HCT116 (cell line): ENCODE measurements around the gene GARIN5B. TPM values are rescaled to one million over a fixed set of nuclear protein-coding genes. Genes with fewer than 3 reads are reported as not detected.
A peak's percentile ranks its signal among the peaks of the same experiment; 100 is the strongest.

ENCODE experiments used
- ATAC-seq: fragments of 200-7000 bp; cut with Tn5 transposase; 2 replicates; pipeline ENCODE4 v1.9.1; 2020; ENCODE audit warnings: mild to moderate bottlenecking, moderate library complexity
- BruUV-seq: library from RNA; stranded (reverse); fragments of 400-500 nt; replicated peaks from 2 replicates; lab custom pipeline; 2021; lab: Mats Ljungman, UMichigan
- CTCF ChIA-PET: fragments of 300-600 bp; sonication (Branson Sonifier 250); formaldehyde crosslinking; loops from one replicate; lab custom pipeline; 2021; ENCODE audit warnings: antibody characterized with exemption; lab: Charles Lee
- POLR2A ChIA-PET: fragments of 300-600, 350-600 bp; sonication (Branson Sonifier 250); formaldehyde crosslinking; loops from one replicate; lab custom pipeline; 2021; ENCODE audit warnings: antibody characterized with exemption; lab: Charles Lee
- RAD21 ChIA-PET, 2 experiments: fragments of 300-600 bp; sonication (Branson Sonifier 250); formaldehyde crosslinking; loops; one replicate each; lab custom pipeline; 2023; ENCODE audit warnings: low total read pairs in 2 of 2; ENCODE audit not compliant: uncharacterized antibody in 2 of 2, unreplicated experiment in 2 of 2, low non-redundant PET in 1 of 2; lab: Charles Lee
- DNase-seq: peaks from one replicate; pipeline ENCODE4 v3.0.0-alpha.2; 2010; ENCODE audit warnings: low read depth, low spot score
- H2AFZ ChIP-seq: fragments of 200-600 bp; shearing (Covaris generic), sonication (generic); 2 replicates; pipeline ENCODE4 v1.6.1; 2017; ENCODE audit warnings: low read depth, mixed run types, mixed read lengths, antibody characterized with exemption, low read length; ENCODE audit not compliant: poor library complexity, severe bottlenecking
- H3K27ac ChIP-seq: 2 replicates; pipeline ENCODE4 v1.5.1; 2012; ENCODE audit warnings: low read depth, low read length
- H3K27me3 ChIP-seq: fragments of 200-600 bp; sonication (generic); 2 replicates; pipeline ENCODE4 v1.6.1; 2016; ENCODE audit warnings: mixed run types, low read length, mixed read lengths; ENCODE audit not compliant: insufficient read depth
- H3K36me3 ChIP-seq, 2 experiments: fragments of 200-500 bp in 1 of 2; fragments of 200-600 bp in 1 of 2; sonication (Bioruptor generic) in 1 of 2; sonication (generic) in 1 of 2; 2 replicates each; pipeline versions ENCODE4 v1.5.1 to v1.6.1; 2014 to 2016; ENCODE audit warnings: low read length in 2 of 2, inconsistent platforms in 1 of 2, mixed read lengths in 1 of 2, mixed run types in 1 of 2; ENCODE audit not compliant: insufficient read depth in 2 of 2, control insufficient read depth in 1 of 2
- H3K4me1 ChIP-seq, 2 experiments: fragments of 200-600 bp in 1 of 2; sonication (generic) in 1 of 2; 2 replicates each; pipeline versions ENCODE4 v1.5.1 to v1.6.1; 2012 to 2017; ENCODE audit warnings: low read length in 2 of 2, inconsistent platforms in 1 of 2, mild to moderate bottlenecking in 1 of 2, mixed read lengths in 1 of 2, mixed run types in 1 of 2, moderate library complexity in 1 of 2; ENCODE audit not compliant: insufficient read depth in 2 of 2, control insufficient read depth in 1 of 2
- H3K4me2 ChIP-seq: fragments of 200-600 bp; sonication (generic); 2 replicates; pipeline ENCODE4 v1.6.1; 2017; ENCODE audit warnings: mixed run types, low read length, mixed read lengths
- H3K4me3 ChIP-seq, 2 experiments: fragments of 200-600 bp in 1 of 2; sonication (generic) in 1 of 2; replicated peaks in 1 of 2; 2 replicates each; pipeline ENCODE4 v1.5.1; 2011 to 2016; ENCODE audit warnings: low read length in 2 of 2, control low read depth in 1 of 2, low read depth in 1 of 2, mild to moderate bottlenecking in 1 of 2, mixed read lengths in 1 of 2, mixed run types in 1 of 2
- H3K79me2 ChIP-seq: fragments of 200-600 bp; sonication (generic); 2 replicates; pipeline ENCODE4 v1.6.1; 2017; ENCODE audit warnings: mild to moderate bottlenecking, mixed run types, low read length, moderate library complexity, mixed read lengths; ENCODE audit not compliant: insufficient read depth
- H3K9ac ChIP-seq: fragments of 200-600 bp; sonication (generic); 2 replicates; pipeline ENCODE4 v1.6.1; 2016; ENCODE audit warnings: low read length, mixed read lengths
- H3K9me2 ChIP-seq: fragments of 200-600 bp; sonication (generic), shearing (Covaris generic); 2 replicates; pipeline ENCODE4 v1.6.1; 2017; ENCODE audit warnings: mixed run types, mild to moderate bottlenecking, moderate library complexity; ENCODE audit not compliant: insufficient read depth
- H3K9me3 ChIP-seq, 2 experiments: fragments of 200-500 bp in 1 of 2; fragments of 200-600 bp in 1 of 2; sonication (Bioruptor generic) in 1 of 2; sonication (generic) in 1 of 2; 2 replicates each; pipeline ENCODE4 v1.6.1; 2014 to 2017; ENCODE audit warnings: low read length in 2 of 2, mixed read lengths in 2 of 2, inconsistent platforms in 1 of 2, low read depth in 1 of 2, mild to moderate bottlenecking in 1 of 2, mixed run types in 1 of 2, moderate library complexity in 1 of 2; ENCODE audit not compliant: control insufficient read depth in 1 of 2, insufficient read depth in 1 of 2
- H4K20me1 ChIP-seq: fragments of 200-600 bp; sonication (generic), shearing (Covaris generic); 2 replicates; pipeline ENCODE4 v1.6.1; 2017; ENCODE audit warnings: mixed run types, mild to moderate bottlenecking, moderate library complexity; ENCODE audit not compliant: insufficient read depth
- CEBPB ChIP-seq: IDR thresholded peaks from 2 replicates; pipeline ENCODE4 v1.6.1; 2012; ENCODE audit warnings: low read depth
- EGR1 ChIP-seq: IDR thresholded peaks from 2 replicates; pipeline ENCODE4 v1.6.1; 2012; ENCODE audit warnings: low read depth
- ELF1 ChIP-seq: IDR thresholded peaks from 2 replicates; pipeline ENCODE4 v1.6.1; 2012; ENCODE audit warnings: low read depth, borderline replicate concordance
- EZH2 ChIP-seq: fragments of 200-600 bp; sonication (generic); IDR thresholded peaks from 2 replicates; pipeline ENCODE4 v1.6.1; 2017; ENCODE audit warnings: antibody characterized with exemption, mixed run types
- JUND ChIP-seq: IDR thresholded peaks from 2 replicates; pipeline ENCODE4 v1.6.1; 2012
- POLR2A ChIP-seq: IDR thresholded peaks from 2 replicates; pipeline ENCODE4 v1.7.0; 2011; ENCODE audit warnings: borderline replicate concordance; ENCODE audit not compliant: insufficient read depth, insufficient read length; ENCODE audit errors: extremely low read depth
- SRF ChIP-seq: IDR thresholded peaks from 2 replicates; pipeline ENCODE4 v1.6.1; 2012; ENCODE audit warnings: low read depth
- TCF7L2 ChIP-seq: IDR thresholded peaks from 2 replicates; pipeline ENCODE4 v1.7.0; 2011; ENCODE audit warnings: borderline replicate concordance, inconsistent platforms; ENCODE audit not compliant: insufficient read depth, insufficient read length; ENCODE audit errors: extremely low read depth
- YY1 ChIP-seq: IDR thresholded peaks from 2 replicates; pipeline ENCODE4 v1.6.1; 2011; ENCODE audit warnings: low read length, low read depth, moderate library complexity, mild to moderate bottlenecking; ENCODE audit not compliant: insufficient replicate concordance; ENCODE audit errors: extremely low read depth
- intact Hi-C: fragments of 100-400 bp; cut with micrococcal nuclease; formaldehyde crosslinking; loops from 2 replicates; pipeline ENCODE4 v1.10.0; 2022
- total RNA-seq: library from RNA; stranded (reverse); gene quantifications from one replicate; pipeline ENCODE4 v1.2.1, GENCODE V29; 2021; ENCODE audit not compliant: unreplicated experiment
- TF ChIP-seq, protein P1 (sequence below): IDR thresholded peaks from 2 replicates; pipeline ENCODE4 v1.6.1; 2012
- TF ChIP-seq, protein P2 (sequence below): IDR thresholded peaks from 2 replicates; pipeline ENCODE4 v1.6.1; 2011; ENCODE audit warnings: mild to moderate bottlenecking, low read length, moderate library complexity; ENCODE audit not compliant: insufficient replicate concordance; ENCODE audit errors: extremely low read depth

GARIN5B gene
- total RNA-seq, 1 experiment from 2014 or later, result not detected

- Histone ChIP-seq H3K4me1 (peaks cover 22 to 48% of the 10 kb centered on the region in 2 experiments; a peak in 3 of 4 replicates), H3K4me2 (peak within 1 kb of the TSS; percentile 22)
Measured at GRCh38 chr19:55376241-55376933, 13.3 kb upstream of the GARIN5B start, which contains the start of gene TMEM190. TMEM190 (plus strand) TSS chr19:55376826; CDS start chr19:55376854, 28 bp downstream.

More at GRCh38 chr19:55376241-55376933, 13.3 kb upstream of the GARIN5B start, which contains the start of gene TMEM190:
- no peaks in the 10 kb centered on the region for H3K9me3 ChIP-seq
- no peaks in the 10 kb centered on the region for H3K9me2 ChIP-seq
- H2AFZ ChIP-seq, result no peak within 1 kb of the TSS
- H3K9ac ChIP-seq, result no peak within 1 kb of the TSS
- no peak within 1 kb of the TSS for H3K4me3 ChIP-seq
- ChIA-PET RAD21 (no interaction called here), POLR2A (no interaction called here), CTCF (no interaction called here)
- BruUV-seq, result no TSS peak
- ATAC-seq, result peak; percentile 36
- H4K20me1 ChIP-seq, result no peaks in the 10 kb centered on the region
- H3K36me3 ChIP-seq, result no peaks in the 10 kb centered on the region
- DNase-seq, result no peak
- H3K79me2 ChIP-seq, result no peaks in the 10 kb centered on the region
- intact Hi-C loops, result no loop called here
- TF ChIP-seq EZH2 (no peak), YY1 (no peak), CEBPB (no peak), SRF (no peak), POLR2A (no peak), TCF7L2 (no peak), EGR1 (no peak), ELF1 (no peak), JUND (no peak)
- TF ChIP-seq, protein P1, sequence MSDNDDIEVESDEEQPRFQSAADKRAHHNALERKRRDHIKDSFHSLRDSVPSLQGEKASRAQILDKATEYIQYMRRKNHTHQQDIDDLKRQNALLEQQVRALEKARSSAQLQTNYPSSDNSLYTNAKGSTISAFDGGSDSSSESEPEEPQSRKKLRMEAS, result no peak
- TF ChIP-seq, protein P2, sequence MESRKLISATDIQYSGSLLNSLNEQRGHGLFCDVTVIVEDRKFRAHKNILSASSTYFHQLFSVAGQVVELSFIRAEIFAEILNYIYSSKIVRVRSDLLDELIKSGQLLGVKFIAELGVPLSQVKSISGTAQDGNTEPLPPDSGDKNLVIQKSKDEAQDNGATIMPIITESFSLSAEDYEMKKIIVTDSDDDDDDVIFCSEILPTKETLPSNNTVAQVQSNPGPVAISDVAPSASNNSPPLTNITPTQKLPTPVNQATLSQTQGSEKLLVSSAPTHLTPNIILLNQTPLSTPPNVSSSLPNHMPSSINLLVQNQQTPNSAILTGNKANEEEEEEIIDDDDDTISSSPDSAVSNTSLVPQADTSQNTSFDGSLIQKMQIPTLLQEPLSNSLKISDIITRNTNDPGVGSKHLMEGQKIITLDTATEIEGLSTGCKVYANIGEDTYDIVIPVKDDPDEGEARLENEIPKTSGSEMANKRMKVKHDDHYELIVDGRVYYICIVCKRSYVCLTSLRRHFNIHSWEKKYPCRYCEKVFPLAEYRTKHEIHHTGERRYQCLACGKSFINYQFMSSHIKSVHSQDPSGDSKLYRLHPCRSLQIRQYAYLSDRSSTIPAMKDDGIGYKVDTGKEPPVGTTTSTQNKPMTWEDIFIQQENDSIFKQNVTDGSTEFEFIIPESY, result no peak
- no peak within 1 kb of the TSS for H3K27ac ChIP-seq
- H3K27me3 ChIP-seq, result no peaks in the 10 kb centered on the region
